GM18505 (cell line): ENCODE data around the gene ARMC9.
"Not testable (repeated sequence)": the region's sequence is repeated elsewhere in the genome, so short reads cannot be mapped to it uniquely, and the experiment has no call there.

Experiments
- ATAC-seq: cut with Tn5 transposase; IDR thresholded peaks from one replicate; pipeline ENCODE4 v1.9.1; 2021; ENCODE audit not compliant: unreplicated experiment
- POLR2A ChIP-seq: IDR thresholded peaks from 4 replicates; pipeline ENCODE4 v1.6.1; 2011; ENCODE audit warnings: borderline replicate concordance; ENCODE audit not compliant: insufficient read depth, insufficient read length; ENCODE audit errors: extremely low read depth

The ARMC9 gene

DNA sequence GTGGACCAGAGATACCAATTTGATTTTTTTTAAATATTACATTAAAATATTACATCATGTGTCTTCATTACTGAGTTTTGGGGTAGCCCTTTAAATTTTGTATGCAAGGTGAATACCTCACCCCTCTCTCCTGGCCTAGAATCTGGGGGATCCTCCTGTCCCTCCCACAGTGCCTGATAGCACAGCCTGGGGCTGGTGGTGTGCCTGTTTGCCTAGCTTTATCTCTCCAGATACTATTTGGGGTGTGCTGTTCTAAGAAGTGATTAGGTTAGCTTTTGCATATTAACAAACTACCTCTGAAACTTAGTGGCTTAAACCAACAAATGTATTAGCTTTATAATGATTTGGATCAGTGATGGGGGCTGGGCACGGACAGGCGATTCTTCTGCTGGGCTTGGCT is 176.3 kb downstream of the ARMC9 start:
- ATAC-seq: no peak
- no peak for TF ChIP-seq POLR2A

DNA sequence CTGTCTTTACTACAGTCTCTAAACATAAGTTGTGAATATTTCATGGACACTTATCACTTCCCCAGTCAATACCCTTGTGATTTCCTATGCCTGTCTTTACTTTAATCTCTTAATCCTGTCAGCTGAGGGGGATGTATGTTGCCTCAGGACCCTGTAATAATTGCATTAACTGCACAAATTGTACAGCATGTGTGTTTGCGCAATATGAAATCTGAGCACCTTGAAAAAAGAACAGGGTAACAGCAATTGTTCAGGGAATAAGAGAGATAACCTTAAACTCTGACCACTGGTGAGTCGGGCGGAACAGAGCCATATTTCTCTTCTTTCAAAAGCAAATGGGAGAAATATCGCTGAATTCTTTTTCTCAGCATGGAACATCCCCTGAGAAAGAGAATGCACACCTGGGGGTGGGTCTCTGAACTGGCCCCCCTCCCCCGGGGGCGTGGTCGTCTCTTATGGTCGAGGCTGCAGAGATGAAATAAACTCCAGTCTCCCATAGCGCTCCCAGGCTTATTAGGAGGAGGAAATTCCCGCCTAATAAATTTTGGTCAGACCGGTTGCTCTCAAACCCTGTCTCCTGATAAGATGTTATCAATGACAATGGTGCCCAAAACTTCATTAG is 177.7 kb downstream of the ARMC9 start:
- ATAC-seq: not testable (repeated sequence)

DNA sequence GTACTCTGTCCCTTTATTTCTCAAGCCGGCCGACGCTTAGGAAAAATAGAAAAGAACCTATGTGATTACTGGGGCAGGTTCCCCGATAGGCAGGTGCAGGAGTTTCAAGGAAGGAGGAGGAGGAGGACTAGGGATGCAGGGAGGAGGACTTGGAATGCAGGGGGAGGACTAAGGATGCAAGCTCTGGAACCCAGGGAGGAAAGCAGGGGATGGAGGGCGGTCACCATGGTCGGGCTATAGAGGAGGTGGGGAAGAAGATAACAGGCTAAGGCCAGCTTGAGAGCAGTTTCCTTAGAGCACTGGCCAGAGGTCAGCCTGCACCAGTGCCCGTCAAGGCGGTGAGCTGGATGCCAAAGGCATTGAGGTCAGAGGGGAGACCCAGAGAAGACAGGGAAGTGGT is 178.4 kb downstream of the ARMC9 start:
- no peak for ATAC-seq
- no peak for TF ChIP-seq POLR2A

DNA sequence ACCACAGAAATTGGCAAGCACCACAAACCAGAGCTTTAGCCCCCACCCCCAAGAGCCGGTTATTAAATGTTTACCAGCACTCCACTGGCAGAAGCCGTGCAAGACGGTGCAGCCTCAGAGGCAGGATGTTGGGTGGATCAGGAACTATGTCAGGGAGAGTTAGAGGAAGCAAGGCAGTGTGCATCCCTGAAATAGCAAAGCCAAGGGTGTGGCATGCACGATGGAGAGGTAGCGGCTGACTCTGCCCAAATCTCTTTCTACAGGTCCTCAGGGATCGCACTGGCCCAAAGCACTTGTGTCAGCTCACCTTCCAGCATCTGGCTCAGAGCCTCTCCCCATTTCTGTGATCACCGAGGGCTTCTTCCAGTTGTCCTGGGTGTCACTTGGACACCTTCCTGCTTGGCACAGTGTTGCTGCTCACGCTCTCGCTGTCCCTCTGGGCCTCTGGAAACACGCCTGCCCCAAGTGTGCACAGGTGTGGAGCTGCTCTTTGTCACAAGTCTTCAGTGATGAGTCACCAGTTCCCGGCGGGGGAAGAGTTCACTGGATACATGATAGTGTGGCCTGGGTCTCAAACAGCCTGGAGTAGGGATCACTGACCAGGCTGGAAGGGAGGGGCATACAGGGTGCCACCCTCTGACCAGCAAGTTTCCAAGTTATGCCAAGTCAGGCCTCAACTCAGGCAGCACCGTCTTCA is 179.7 kb downstream of the ARMC9 start:
- ATAC-seq: no peak
- no peak for TF ChIP-seq POLR2A

DNA sequence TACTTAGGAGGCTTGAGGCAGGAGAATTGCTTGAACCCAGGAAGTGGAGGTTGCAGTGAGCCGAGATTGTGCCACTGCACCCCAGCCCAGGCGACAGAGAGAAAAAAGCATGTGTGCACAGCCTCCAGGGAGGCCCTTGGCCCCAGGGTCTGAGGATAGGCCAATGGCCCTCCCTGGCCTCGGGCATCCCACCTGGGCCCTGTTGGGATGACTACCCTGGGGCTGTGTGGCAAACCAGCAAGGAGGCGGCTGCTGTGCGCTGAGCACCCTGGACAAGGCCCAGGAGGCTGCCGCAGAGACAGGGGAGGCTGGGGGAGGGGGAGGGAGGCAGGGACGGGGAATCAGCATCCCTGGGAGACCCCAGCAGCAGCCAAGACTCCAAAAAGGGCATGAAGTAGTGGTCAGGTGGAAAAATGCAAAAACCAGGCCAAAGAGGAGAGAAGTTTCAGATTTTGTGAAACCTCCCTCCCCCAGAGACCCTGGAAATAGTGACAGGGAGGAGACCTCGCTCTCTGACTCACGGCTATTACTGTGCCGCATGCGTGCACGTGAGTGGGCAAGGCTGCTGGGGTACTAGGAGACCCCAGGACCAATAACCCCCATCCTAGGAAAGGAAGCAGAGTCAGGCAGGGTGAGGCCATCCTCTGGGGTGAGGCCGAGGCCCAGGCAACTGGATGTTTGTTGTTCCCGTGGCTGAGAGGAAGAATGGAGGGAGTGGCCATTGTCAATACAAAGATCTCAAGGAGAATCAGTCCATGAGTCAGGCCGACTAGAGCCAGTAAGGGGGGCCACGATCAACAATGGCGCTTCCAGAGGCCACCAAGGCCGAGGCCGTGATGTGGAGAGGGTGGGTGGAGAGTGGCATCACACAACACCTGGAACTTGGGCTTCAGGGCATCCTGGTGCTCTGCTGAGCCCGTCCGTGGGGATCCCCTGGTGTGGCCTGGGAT is 181.1 kb downstream of the ARMC9 start:
- no peak for TF ChIP-seq POLR2A
- ATAC-seq: no peak

DNA sequence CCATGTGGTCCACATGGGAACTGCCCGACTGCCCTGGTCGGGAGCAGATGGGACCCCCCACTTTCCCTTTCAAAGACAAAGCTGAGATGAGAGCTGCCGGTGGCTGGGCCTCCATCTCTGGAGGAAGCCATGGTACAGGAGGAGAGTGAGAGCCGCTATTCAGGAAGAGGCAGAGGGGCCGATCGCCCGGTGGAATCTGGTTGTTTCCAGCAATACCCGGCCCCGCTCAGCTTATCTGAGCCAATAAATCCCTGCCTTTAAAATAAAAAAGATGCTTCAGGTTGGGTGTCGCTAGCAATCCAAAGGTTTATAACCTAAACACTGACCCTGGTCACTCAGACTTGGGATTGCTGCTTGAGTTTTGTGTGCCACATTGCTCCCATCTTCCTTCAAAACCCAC is 181.9 kb downstream of the ARMC9 start:
- no peak for ATAC-seq

DNA sequence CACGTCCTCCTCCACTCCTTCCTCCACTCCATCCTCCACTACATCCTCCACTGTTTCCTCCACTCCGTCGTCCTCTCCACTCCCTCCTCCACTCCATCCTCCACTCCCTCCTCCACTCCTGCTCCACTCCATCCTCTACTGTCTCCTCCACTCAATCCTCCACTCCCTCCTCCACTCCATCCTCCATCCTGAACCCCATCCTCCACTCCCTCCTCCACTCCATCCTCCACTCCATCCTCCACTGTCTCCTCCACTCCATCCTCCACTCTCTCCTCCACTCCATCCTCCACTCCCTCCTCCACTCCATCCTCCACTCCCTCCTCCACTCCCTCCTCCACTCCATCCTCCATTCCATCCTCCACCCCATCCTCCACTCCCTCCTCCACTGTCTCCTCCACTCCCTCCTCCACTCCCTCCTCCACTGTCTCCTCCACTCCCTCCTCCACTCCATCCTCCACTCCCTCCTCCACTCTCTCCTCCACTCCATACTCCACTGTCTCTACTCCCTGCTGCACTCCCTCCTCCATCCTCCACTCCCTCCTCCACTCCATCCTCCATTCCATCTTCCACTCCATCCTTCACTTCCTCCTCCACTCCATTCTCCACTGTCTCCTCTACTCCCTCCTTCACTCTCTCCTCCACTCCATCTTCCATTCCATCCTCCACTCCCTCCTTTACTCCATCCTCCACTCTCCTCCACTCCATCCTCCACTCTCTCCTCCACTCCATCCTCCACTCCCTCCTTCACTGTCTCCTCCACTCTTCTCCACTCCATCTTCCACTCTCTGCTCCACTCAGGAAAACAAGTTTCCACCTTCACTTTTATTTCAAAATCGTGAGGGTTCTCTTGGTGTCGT is 182.8 kb downstream of the ARMC9 start:
- TF ChIP-seq POLR2A: no peak
- no peak for ATAC-seq

More for the DNA sequence above, 181.9 kb downstream of the ARMC9 start:
- TF ChIP-seq POLR2A: no peak

DNA sequence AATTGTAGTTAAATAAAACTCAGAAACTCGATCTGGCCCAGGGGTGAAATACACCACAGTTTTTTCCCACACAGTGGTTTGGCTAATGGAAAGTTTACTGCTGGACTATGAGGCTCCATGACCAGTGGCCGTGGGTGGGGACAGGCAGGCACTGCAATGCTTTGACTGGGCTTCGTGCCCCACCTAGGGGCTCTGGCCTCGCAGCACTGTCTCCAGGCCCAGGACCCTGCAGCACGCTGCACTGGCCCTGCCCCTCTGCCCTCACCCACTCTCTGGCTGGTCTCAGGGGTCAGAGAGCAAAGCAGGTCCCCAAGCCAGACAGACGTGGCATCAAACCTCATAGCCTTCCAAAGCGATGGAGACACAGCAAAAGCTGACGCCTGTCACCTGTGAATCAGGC is 183.7 kb downstream of the ARMC9 start:
- ATAC-seq: no peak
- no peak for TF ChIP-seq POLR2A

DNA sequence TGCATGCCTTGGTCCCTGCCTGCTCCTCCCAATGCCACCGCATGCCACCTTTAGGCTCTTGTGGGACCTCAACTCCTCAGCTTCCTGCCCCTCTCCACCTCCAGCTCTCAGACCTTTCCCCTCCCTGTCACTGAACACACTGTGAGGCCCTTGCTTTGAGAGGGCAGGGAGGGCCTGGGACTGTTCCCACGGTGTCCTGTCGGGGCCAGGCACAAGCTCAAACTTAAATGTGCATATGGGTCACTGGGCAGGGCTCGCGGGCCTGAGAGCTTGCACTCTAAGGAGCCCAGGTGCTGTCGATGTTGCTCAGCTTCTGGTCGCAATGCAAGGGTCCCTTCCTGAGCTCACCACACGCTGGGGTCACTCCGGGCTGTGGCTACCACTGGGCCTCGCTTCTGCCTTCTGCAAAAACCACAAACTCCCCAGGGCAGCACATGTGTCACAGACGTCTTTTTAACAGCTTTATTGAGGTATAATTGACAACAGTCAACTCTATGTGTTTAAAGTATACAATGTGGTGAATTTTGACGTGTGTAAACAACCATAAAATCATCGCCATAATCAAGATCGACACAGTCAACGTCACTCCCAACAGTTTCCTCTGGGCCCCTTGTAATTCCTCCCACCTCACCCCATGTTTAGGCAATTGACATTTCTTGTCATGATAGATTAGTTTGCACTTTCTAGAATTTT is 185.1 kb downstream of the ARMC9 start:
- TF ChIP-seq POLR2A: no peak
- ATAC-seq: no peak

DNA sequence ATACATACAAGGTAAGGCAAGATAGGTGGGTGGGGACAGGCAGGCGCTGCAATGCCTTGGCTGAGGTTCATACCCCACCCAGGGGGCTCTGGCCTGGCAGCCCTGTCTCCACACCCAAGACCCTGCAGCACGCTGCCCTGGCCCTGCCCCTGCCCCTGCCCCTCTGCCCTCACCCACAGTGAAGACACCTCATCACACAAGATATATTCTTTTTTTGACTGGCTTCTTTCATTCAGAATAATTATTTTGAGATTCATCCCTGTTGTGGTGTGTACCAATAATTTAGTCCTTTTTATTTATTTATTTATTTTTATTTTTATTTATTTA is 185.6 kb downstream of the ARMC9 start:
- ATAC-seq: no peak
- no peak for TF ChIP-seq POLR2A

DNA sequence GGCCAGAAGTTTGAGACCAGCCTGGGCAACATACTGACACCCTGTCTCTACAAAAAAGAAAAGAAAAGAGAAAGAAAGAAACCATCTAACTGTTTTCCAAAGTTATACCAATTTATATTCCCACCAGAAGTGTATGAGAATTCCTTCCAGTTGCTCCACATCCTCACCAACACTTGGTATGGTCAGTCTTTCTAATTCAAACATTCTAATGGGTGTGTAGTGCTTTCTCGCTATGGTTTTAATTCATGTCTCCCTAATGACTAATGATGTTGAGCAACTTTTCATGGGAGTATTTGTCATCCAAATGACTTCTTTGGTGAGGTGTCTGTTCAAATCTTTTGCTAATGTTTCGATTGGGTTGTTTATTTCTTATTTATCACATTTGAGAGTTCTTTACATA is 186.5 kb downstream of the ARMC9 start:
- TF ChIP-seq POLR2A: no peak
- no peak for ATAC-seq

DNA sequence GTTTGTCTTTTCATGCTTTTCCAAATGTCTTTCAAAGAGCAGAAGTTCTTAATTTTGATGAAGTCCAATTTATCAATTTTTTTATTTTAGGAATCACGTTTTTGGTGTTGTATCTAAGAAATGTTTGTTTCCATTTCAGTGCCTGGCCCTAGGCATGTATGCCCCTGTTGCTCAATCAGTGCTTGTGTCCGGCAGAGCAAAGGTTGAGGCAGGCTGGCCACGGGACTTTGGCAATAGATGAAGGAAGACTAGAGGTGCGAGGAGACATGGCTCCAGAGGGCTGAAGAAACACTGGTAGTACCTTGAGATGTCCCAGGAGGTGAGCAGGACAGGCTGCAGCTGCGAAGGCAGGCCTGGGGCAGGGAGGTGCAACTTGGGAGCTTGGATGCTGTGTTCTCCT is 187.0 kb downstream of the ARMC9 start:
- ATAC-seq: no peak

More for the DNA sequence above, 187.0 kb downstream of the ARMC9 start:
- TF ChIP-seq POLR2A: peak; percentile 29
